K562 (cell line): Measurements from ENCODE around the gene CTCFL. TPM values are rescaled to one million over a fixed set of nuclear protein-coding genes. Genes with fewer than 3 reads are reported as not detected.

Experiments used
- ATAC-seq: fragments of 200-7000 bp; cut with Tn5 transposase; 3 replicates; pipeline ENCODE4 v1.9.1; 2020; ENCODE audit warnings: moderate library complexity
- BruUV-seq: library from RNA; stranded (reverse); fragments of 400-500 nt; replicated peaks from 2 replicates; lab custom pipeline; 2021; lab: Mats Ljungman, UMichigan
- CTCF ChIA-PET: fragments of 300-600 bp; formaldehyde crosslinking; extraction: SDS; loops from one replicate; lab custom pipeline; 2021; ENCODE audit warnings: low intra/inter-chr PET ratio; lab: Yijun Ruan, JAX
- POLR2A ChIA-PET: fragments of 300-600, 350-650 bp; sonication (Branson Sonifier 250); formaldehyde crosslinking; extraction: SDS; loops from one replicate; lab custom pipeline; 2021; ENCODE audit warnings: antibody characterized with exemption, inconsistent platforms; lab: Yijun Ruan, JAX
- DNase-seq, 4 experiments: peaks; one replicate each; pipeline versions ENCODE4 v3.0.0 to v3.0.0-alpha.2; 2011 to 2018; ENCODE audit warnings: low spot score in 3 of 4, mixed read lengths in 3 of 4; ENCODE audit errors: extremely low read depth in 1 of 4
- FAIRE-seq: peaks from 2 replicates; lab custom pipeline; 2011; peaks lifted over from hg19 to GRCh38; lab: Jason Lieb, UNC
- H2AFZ ChIP-seq: 2 replicates; pipeline ENCODE4 v1.6.0; 2011; ENCODE audit warnings: low read depth, low read length, control low read depth, inconsistent platforms
- H3K27ac ChIP-seq: fragments of 200-600 bp; 3 replicates; pipeline ENCODE4 v1.8.0; 2011; ENCODE audit warnings: low read depth, mild to moderate bottlenecking, control low read depth, inconsistent platforms, low read length, moderate library complexity, mixed read lengths; ENCODE audit errors: extremely low read depth
- H3K27me3 ChIP-seq, 2 experiments: fragments of 300-600 bp in 1 of 2; 2 replicates in 1 of 2; 3 replicates in 1 of 2; pipeline versions ENCODE4 v1.6.0 to v1.8.0; 2011; ENCODE audit warnings: inconsistent platforms in 2 of 2, low read length in 2 of 2, mild to moderate bottlenecking in 1 of 2, mixed read lengths in 1 of 2, moderate library complexity in 1 of 2; ENCODE audit not compliant: control insufficient read depth in 2 of 2, insufficient read depth in 2 of 2
- H3K36me3 ChIP-seq: fragments of 300-600 bp; 3 replicates; pipeline ENCODE4 v1.8.0; 2011; ENCODE audit warnings: mild to moderate bottlenecking, low read length, inconsistent platforms; ENCODE audit not compliant: control insufficient read depth, insufficient read depth
- H3K4me1 ChIP-seq, 2 experiments: fragments of 200-600 bp in 1 of 2; replicated peaks in 1 of 2; 2 replicates in 1 of 2; 3 replicates in 1 of 2; pipeline versions ENCODE4 v1.5.1 to v1.8.0; 2011; ENCODE audit warnings: inconsistent platforms in 2 of 2, low read length in 2 of 2, mild to moderate bottlenecking in 1 of 2, mixed read lengths in 1 of 2, moderate library complexity in 1 of 2; ENCODE audit not compliant: control insufficient read depth in 2 of 2, insufficient read depth in 2 of 2
- H3K4me2 ChIP-seq: 2 replicates; pipeline ENCODE4 v1.6.1; 2011; ENCODE audit warnings: low read length, control low read depth, inconsistent platforms, mixed read lengths; ENCODE audit not compliant: insufficient read depth
- H3K4me3 ChIP-seq: fragments of 200-600 bp; sonication (generic), shearing (Covaris generic); 2 replicates; pipeline ENCODE4 v1.5.1; 2016; ENCODE audit warnings: control low read depth, inconsistent platforms
- H3K79me2 ChIP-seq: fragments of 200-600 bp; 3 replicates; pipeline ENCODE4 v1.8.0; 2011; ENCODE audit warnings: low read length, inconsistent platforms; ENCODE audit not compliant: control insufficient read depth, insufficient read depth
- H3K9ac ChIP-seq, 2 experiments: 2 replicates each; pipeline versions ENCODE4 v1.6.0 to v1.6.1; 2011; ENCODE audit warnings: low read depth in 2 of 2, low read length in 2 of 2, control low read depth in 1 of 2, inconsistent platforms in 1 of 2, mild to moderate bottlenecking in 1 of 2, mixed read lengths in 1 of 2; ENCODE audit not compliant: insufficient read depth in 1 of 2
- H3K9me1 ChIP-seq: one replicate; pipeline ENCODE4 v1.6.0; 2011; ENCODE audit warnings: inconsistent platforms, mild to moderate bottlenecking, low read length, moderate library complexity; ENCODE audit not compliant: control insufficient read depth, insufficient read depth
- H3K9me3 ChIP-seq: replicated peaks from 2 replicates; pipeline ENCODE4 v1.5.1; 2011; ENCODE audit warnings: low read depth, low read length, inconsistent platforms; ENCODE audit not compliant: control insufficient read depth, insufficient read depth
- H4K20me1 ChIP-seq: replicated peaks from 2 replicates; pipeline ENCODE4 v1.6.1; 2011; ENCODE audit warnings: low read length, inconsistent platforms, mixed read lengths; ENCODE audit not compliant: control insufficient read depth, insufficient read depth
- BMI1 ChIP-seq: fragments of 150-350 bp; IDR thresholded peaks from 2 replicates; pipeline ENCODE4 v1.6.1; 2014; ENCODE audit warnings: low read length
- GTF2F1 ChIP-seq: IDR thresholded peaks from 2 replicates; pipeline ENCODE4 v1.6.1; 2011; ENCODE audit warnings: low read depth, low read length, improper control_type of control experiment
- ZEB2 ChIP-seq: fragments of 450-650 bp; IDR thresholded peaks from 2 replicates; pipeline ENCODE4 v1.6.1; 2016
- WGBS: fragments of 100-300 bp; shearing (Covaris generic); methylation state at CpG from one replicate; pipeline ENCODE4 v1.1.6; 2016; ENCODE audit warnings: low coverage, mixed read lengths; ENCODE audit not compliant: insufficient coverage; ENCODE audit errors: missing lambda C conversion rate; 5-methylcytosine and 5-hydroxymethylcytosine counted together
- in situ Hi-C: fragments of 300-500 bp; cut with MboI; formaldehyde crosslinking; loops from 4 replicates; pipeline ENCODE4 v1.15.0; 2018; ENCODE audit warnings: inconsistent platforms, mixed read lengths
- intact Hi-C: fragments of 100-400 bp; cut with micrococcal nuclease; formaldehyde crosslinking; loops from 2 replicates; pipeline ENCODE4 v1.14.2; 2022
- polyA plus RNA-seq, 8 experiments: library from polyadenylated mRNA; depleted of rRNA in 4 of 8; stranded (reverse) in 5 of 8; unstranded in 3 of 8; fragments of >200 nt; fragmentation: Nextera tagmentation in 2 of 8; fragmentation: Illumina TruSeq in 1 of 8; extraction: Ambion mirVana in 2 of 8; extraction: Trizol in 1 of 8; gene quantifications; 2 replicates each; pipeline versions ENCODE4 v1.2.1 to v1.2.3, GENCODE V29; 2011 to 2014; ENCODE audit warnings: inconsistent platforms in 1 of 8, missing spikeins in 1 of 8
- total RNA-seq, 7 experiments: library from RNA; depleted of rRNA in 6 of 7; stranded (reverse); fragments of >200 nt in 6 of 7; fragmentation: Illumina TruSeq in 2 of 7; extraction: Trizol in 2 of 7; gene quantifications; 2 replicates each; pipeline versions ENCODE4 v1.2.1 to v1.2.3, GENCODE V29; 2011 to 2021; ENCODE audit warnings: low replicate concordance in 1 of 7
- TF ChIP-seq, protein P1 (sequence below): sonication (generic); formaldehyde crosslinking; IDR thresholded peaks from 2 replicates; pipeline ENCODE4 v1.8.0; 2022; ENCODE audit warnings: mild to moderate bottlenecking, missing genetic modification reagents

CTCFL gene
- total and polyA plus RNA-seq, 9 of the 15 experiments (the other 6 are each of a cell fraction or from before 2014, with no cell fraction given): 42.4 to 188 (median 111) TPM

DNA sequence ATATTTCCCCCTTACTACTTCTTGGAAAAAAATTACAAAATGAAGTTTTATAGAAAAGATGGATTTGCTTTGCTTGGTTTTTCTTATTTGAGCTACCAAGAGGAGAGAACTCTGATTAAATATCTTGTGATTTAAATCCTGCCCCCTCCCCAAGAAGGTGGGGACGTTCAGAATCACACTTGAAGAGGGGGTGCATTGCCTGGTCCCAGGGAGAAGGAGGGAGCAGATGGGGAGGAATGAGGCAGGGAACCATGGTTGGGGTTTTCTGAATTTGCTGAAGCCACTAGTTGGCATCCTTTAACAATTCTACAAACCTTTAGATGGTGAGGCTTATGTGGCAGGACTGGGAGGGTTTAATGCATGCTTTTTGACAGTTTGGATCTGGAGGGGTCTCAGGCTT lies 41.5 kb upstream of the CTCFL start:
- Histone ChIP-seq H3K4me3 (no peak overlapping the region), H3K79me2 (no peaks in the 10 kb centered on the region), H4K20me1 (no peaks in the 10 kb centered on the region), H3K27ac (no peak overlapping the region), H3K27me3 (0 out of 5 replicates have a peak, but pooled peaks cover 0 to 12% of the 10 kb centered on the region in 2 experiments), H2AFZ (no peak overlapping the region), H3K9ac (no peak overlapping the region), H3K9me1 (no peaks in the 10 kb centered on the region), H3K9me3 (no peaks in the 10 kb centered on the region), H3K36me3 (no peaks in the 10 kb centered on the region), H3K4me1 (peaks cover 2 to 13% of the 10 kb centered on the region in 2 experiments; a peak in 4 of 5 replicates), H3K4me2 (no peak overlapping the region)
- FAIRE-seq (no peak), ATAC-seq (no peak), DNase-seq (no peak)
- POLR2A ChIA-PET: interaction anchor here (1.0 kb wide), 1 partner anchor 15 kb away, joined by 3 read pairs; no protein-coding TSS in a partner anchor
- CTCF ChIA-PET: no interaction called here
- BruUV-seq: no TSS peak
- 0% methylated on average over 1 of the region's 1 CpG for WGBS
- TF ChIP-seq ZEB2 (no peak), GTF2F1 (no peak), BMI1 (no peak)
- TF ChIP-seq, protein P1, sequence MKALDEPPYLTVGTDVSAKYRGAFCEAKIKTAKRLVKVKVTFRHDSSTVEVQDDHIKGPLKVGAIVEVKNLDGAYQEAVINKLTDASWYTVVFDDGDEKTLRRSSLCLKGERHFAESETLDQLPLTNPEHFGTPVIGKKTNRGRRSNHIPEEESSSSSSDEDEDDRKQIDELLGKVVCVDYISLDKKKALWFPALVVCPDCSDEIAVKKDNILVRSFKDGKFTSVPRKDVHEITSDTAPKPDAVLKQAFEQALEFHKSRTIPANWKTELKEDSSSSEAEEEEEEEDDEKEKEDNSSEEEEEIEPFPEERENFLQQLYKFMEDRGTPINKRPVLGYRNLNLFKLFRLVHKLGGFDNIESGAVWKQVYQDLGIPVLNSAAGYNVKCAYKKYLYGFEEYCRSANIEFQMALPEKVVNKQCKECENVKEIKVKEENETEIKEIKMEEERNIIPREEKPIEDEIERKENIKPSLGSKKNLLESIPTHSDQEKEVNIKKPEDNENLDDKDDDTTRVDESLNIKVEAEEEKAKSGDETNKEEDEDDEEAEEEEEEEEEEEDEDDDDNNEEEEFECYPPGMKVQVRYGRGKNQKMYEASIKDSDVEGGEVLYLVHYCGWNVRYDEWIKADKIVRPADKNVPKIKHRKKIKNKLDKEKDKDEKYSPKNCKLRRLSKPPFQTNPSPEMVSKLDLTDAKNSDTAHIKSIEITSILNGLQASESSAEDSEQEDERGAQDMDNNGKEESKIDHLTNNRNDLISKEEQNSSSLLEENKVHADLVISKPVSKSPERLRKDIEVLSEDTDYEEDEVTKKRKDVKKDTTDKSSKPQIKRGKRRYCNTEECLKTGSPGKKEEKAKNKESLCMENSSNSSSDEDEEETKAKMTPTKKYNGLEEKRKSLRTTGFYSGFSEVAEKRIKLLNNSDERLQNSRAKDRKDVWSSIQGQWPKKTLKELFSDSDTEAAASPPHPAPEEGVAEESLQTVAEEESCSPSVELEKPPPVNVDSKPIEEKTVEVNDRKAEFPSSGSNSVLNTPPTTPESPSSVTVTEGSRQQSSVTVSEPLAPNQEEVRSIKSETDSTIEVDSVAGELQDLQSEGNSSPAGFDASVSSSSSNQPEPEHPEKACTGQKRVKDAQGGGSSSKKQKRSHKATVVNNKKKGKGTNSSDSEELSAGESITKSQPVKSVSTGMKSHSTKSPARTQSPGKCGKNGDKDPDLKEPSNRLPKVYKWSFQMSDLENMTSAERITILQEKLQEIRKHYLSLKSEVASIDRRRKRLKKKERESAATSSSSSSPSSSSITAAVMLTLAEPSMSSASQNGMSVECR (CRISPR knock-in tag): no peak
- intact Hi-C loops (no loop called here), in situ Hi-C loops (no loop called here)
